HG03571 (cell line): ENCODE results near the gene POLR1E.
"Not testable (repeated sequence)": the region's sequence is repeated elsewhere in the genome, so short reads cannot be mapped to it uniquely, and the experiment has no call there.

Source experiments
- ATAC-seq: cut with Tn5 transposase; IDR thresholded peaks from one replicate; pipeline ENCODE4 v1.9.1; 2021; ENCODE audit not compliant: unreplicated experiment

Gene POLR1E

DNA sequence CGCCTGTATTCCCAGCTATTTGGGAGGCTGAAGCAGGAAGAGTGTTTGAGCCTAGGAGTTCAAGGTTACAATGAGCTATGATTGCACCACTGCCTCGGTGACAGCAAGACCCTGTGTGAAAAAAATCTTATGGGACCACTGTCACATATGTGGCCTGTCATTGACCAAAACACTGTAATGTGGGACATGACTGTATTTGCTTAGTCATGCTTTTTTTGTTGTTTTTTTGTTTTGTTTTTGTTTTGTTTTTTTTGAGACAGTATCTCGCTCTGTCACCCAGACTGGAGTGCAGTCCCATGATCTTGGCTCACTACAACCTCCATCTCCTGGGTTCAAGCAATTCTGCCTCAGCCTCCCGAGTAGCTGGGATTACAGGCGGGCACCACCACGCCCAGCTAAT lies 13.5 kb downstream of the POLR1E start:
- no peak for ATAC-seq

DNA sequence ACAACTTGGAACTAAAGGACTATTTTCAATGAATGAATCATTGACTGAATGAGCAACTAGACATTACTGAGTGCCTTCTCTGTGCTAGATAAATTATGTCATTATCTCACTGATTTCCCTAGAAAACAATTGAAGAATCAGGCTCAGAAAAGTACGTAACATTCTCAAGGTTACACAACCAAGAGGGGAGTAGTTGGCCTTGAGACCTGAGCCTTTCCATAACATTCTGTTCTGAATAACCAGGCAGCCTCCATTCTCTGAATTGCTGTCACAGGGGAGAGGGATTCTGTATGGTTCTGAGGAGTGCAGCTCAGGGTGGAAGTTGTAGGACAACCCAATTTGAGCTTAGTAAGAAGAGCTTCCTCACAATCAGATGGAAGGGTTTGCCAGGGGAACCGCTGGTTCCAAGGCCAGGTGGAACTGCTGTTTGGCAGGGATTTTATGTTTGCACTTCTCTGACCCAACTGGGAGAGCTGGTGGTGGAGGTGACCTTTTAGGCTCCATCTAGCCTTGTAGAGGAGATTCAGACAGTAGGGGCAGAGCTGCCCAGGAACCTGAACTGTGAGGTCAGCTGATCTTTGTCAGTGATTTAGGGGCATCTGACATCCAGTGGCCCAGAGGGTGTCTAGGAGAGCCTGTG lies 16.3 kb downstream of the POLR1E start:
- ATAC-seq = no peak

DNA sequence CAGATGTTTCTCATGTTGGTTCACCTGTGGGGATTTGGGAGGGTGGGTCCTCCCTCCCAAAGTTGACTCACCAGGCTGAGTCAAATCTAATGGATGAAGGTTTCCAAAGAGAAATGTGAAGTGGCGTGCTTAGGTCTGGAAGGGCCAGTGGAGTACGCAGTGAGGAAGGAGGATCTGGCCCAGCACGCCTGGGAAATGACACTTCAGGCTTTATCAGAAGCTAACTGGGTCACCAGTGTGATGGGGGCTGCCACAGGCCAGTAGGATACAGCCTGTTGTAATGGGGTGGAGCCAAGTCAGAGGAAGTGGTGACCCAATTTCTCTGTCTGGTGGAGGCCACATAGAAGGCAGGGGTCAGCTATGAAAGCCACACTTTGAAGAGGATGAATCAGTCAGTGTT lies 18.0 kb downstream of the POLR1E start:
- ATAC-seq = no peak

DNA sequence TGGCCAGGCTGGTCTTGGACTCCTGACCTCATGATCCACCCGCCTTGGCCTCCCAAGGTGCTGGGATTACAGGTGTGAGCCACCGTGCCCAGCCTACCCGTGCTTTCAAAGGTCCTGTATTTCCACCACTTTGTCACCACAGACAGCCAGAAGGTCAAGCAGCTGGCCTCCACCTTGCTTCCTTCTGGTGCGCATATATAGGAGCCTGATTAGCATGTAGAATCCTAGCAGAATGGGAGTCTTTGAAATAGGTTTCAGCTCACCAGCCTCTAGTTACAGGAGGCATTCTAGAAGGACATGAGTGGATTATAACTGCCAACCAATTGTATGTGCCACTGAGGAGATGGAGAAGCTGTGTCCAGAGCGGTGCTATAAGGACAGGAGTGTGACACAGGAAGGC lies 18.9 kb downstream of the POLR1E start:
- no peak for ATAC-seq

DNA sequence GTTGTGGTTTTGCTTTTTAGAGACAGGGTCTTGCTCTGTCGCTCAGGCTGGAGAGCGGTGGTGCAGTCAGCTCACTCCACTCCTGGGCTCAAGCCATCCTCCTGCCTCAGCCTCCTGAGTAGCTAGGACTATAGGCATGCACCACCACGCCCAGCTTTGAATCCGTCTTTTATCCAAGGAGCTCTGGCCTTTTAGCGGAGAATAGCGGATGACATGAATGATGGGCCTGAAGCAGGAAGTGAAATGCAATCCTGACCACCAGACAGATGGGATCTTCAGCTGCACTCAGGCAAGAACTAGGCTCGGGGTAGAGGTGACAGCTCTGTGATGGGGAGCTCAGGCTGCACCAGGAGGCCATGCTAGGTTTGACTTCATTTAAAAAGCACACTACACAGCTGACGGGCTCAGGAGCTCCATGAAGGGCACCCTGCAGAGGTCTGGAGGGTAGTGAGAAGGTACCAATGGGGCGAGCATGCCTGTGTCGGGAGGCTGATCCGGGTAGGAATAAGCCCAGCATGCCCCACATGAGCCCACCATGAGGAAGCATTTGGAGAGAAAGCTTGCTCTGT lies 21.9 kb downstream of the POLR1E start:
- ATAC-seq = no peak

DNA sequence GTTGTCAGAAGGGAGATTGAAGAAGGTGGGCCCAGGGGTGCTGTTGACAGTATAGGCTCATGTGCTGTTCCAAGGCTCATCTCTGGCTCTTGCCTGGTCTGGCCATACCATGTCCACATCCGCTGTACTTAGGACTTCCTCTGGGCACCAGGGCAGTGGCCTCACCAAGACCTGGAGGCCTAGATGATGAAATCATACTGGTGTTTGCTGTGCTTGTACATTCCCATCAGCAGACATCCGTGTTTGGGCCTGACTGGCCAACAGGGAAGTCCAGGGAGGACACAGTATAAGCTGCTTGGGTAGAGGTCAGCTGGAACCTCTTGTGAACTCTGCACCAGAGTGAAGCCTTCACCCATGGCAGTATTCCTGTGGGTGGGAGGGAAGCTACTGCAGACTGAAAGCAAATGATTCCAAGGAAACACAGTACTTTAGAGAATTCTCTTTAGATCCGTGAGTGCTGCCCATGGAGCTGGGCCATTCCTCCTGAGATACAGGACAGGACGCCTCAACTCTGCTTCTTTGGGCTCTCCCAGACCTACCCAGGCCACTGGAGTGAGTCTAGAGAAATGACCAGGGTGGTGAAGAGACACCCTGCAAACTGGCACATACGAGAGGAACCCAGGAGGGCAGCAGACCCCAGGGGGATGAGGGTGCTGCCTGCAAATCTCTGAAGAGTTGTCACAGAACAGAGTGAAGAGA lies 22.5 kb downstream of the POLR1E start:
- no peak for ATAC-seq

DNA sequence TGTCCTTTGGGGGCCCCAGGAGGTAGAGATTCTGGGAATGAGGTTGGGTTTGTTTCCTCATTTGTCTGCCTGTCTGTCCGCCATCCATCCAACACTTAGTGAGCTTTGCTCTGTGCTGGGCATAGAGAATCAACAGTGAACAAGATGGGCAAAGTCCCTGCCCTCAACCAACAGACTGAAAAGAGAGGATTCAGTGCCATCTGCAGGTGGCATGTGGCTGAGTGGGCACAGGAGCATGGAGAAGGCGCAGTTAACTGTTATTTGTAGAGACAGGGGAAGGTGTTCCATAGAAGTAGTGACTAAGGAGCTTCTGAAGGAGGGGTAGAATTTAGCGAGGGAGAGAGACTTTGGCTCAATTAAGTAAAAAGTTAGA lies 23.1 kb downstream of the POLR1E start:
- no peak for ATAC-seq

DNA sequence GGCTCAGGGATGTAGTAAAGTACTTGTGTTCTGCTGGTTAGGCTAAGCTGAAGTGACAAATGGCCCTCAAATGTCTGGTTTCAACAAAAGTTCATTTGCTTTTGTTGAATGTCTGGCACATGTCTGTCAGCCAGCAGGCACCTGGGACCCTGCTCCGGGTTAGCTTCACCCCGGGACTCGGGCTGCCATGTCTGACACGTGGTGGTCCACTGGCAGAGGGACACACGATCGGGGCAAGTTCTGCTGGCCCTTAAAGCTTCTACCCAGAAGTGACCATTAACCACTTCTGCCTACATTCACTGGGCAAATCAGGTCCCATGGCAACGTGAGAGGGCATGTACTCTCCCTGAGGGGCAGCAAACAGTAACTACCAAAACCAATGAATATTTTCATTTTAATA lies 23.8 kb downstream of the POLR1E start:
- no peak for ATAC-seq

DNA sequence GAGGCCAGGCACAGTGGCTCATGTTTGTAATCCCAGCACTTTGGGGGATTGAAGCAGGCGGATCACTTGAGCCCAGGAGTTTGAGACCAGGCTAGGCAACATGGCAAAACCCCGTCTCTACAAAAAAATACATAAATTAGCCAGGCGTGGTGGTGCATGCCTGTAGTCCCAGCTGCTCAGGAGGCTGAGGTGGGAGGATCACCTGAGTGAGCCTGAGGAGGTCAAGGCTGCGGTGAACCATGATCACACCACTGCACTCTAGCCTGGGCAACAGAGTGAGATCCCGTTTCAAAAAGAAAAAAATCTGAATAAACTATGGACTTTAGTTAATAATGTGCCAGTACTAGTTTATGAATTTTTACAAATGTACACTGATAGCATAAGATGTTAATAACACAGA lies 24.3 kb downstream of the POLR1E start:
- ATAC-seq = not testable (repeated sequence)

DNA sequence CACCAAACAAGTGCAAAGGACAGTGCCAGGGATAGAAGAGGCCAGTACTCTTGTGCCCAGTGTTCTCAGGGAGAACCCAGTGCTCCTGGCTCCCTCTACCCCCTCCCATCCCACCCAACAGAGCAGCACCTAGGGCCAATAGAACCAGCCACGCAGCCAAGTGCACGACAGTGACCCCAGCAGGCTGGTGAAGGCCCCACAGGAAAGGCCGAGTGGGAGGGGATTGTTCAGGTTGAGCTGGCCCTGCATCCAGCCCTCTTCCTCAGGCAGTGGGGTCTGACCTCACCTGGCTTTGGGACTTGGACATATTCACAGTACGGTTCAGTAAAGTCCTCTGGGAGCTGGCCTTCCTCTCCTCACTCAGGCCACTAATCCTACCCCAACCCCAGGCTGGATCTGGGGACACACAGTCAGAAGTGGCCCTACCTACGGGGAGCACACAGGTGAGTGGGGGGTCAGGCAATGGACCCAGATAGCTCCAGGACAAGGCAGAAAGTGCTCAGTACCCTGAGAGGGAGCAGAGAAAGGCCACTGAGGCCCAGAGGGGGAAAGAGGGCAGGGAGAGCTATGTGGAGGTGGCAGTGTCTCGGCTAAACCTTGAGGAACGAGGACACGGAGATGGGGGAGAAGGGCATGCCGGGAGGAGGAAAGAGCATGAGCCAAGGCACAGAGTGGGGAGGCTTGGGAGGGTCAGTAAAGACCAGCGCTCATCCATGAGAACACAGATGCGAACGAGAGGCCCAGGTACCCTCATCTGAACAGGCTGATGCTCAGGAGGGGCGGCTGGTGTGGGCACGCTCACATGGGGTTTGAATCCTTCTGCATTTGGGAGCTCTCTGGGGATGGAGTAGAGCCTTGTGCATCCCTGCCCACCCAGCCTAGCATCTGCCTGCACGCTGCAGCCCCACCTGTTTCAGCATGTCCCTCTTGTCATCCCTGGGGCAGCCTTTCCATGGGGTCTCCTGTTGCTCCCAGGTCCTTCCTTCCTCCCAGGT lies 25.6 kb downstream of the POLR1E start:
- ATAC-seq = no peak

DNA sequence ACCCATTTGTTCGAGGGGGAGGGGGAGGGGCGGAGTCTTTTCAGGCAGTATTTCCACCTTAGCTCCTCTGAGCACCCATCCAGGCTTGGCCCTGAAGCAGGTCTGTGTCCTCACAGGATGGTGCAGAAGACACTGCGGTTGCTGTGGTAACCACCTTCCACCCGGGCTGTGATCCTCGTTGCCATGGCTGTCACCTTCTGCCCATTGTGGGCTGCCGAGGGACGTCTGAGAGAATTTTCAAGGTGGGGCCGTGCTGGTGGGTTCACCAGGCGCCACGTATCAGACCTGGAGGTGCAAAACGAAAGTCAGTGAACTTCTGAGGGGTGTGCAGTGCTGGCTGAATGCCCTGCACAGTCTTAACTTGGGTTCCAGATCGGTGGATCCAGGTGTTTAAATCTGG lies 26.7 kb downstream of the POLR1E start:
- no peak for ATAC-seq

DNA sequence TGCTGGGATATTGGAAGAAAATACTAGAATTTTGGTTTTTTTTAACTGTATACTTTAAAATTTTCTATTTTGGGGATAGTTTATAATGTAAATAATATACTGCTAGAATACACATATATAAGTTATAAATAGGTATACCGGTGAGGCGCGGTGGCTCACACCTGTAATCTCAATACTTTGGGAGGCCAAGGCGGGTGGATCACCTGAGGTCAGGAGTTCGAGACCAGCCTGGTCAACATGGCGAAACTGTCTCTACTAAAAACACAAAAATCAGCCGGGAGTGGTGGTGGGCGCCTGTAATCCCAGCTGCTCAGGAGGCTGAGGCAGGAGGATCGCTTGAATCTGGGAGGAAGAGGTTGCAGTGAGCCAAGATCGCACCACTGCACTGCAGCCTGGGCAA lies 28.7 kb downstream of the POLR1E start:
- ATAC-seq = not testable (repeated sequence)

DNA sequence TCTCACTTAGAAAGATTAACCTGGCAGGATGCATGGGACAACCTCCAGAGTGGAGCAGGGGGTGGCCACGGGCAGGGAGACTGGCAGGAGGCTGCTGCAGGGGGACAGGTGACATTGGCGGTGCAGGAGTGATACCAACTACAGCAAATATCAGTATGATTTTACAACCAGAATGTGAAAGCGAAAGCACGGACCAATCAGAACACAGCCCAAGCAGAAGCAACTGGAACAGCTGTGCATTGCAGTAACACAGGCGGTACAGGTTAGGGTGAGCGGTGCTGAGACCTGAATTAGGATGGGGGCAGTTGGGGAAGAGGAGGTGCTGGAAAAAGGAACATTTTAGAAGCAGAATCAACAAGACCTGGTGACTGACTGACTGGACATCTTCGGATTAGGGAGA lies 29.3 kb downstream of the POLR1E start:
- ATAC-seq = no peak

DNA sequence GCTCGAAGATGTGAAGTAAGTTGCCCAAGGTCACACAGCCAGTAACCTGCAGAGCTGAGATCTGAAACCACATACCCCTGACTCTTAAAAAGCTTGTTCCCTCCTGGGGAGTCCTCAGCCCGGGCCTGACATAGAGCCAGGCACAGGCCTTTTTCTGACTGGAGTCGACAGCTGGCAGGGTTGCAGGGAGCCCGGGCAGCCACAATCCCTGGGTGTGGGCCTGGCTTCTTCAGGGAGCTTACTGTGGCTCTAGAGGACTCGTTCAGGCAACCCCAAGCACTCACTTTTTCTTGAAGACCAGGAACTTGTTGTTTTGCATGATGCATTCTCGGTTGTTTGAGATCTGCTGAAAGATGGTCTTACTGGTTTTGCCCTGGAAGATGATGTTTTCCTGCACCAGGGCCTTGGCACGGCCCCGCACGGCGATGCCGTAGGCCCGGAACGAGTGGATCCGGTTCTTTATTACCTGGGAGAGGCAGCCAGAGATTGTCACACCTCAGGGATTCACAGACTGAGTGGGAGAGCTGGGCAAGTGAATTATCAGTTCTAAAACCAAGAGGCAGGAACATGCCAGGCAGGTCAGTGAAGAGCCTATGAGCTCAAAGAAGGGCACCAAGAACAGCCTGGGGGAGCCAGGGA lies 30.0 kb downstream of the POLR1E start:
- no peak for ATAC-seq

DNA sequence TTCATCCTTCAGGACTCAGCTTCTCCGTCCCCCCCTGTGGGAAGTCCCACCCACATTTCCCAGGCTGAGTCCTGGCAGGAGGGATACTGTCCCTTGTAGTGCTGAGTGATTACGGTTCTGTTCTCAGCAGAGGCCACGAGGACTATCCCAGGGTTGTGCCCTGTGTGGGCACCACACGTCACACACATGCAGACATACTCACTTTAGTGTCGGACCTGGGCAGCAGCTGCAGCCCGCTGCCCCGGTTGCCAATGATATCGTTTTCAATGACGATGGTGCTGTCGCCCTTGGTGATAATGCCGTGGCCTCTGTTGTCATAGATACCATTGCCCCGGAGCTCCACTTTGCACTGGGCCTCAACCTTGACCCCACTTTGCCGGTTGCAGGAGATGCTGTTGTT lies 32.2 kb downstream of the POLR1E start:
- no peak for ATAC-seq

DNA sequence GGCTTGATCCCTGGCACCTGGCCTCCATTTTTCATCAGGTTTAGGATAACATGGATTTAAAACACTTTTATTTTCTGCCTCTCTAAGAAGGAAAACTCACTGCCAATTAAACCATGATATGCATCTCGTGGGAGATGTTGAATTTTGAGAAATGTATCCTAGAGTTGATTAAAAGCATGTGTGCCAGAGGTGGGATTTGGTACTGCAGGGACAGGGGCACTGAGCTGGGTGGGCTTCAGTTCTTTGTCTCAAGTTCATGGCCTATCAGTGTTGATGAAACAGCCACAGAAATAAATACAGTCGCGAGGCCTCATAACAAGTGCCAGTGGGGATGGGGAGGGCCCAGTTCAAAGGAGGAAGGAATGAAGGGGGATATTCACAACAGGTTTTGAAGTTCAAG lies 34.9 kb downstream of the POLR1E start:
- ATAC-seq = no peak

DNA sequence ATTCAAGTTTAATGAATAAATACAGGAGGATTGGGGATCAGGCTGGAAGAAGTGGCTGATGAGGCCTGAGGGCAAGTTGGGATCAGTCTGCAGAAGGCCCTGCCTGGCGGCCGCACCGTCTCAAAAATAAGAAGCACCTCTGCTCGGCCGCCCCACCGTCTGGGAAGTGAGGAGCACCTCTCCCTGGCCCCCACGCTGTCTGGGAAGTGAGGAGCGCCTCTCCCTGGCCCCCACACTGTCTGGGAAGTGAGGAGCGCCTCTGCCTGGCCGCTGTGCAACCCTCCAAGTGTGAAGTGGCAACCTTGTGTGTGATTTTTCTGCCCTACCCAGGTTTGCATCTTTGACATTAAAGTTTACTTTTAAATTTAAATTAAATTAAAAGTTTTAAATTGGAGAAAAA lies 35.4 kb downstream of the POLR1E start:
- no peak for ATAC-seq

DNA sequence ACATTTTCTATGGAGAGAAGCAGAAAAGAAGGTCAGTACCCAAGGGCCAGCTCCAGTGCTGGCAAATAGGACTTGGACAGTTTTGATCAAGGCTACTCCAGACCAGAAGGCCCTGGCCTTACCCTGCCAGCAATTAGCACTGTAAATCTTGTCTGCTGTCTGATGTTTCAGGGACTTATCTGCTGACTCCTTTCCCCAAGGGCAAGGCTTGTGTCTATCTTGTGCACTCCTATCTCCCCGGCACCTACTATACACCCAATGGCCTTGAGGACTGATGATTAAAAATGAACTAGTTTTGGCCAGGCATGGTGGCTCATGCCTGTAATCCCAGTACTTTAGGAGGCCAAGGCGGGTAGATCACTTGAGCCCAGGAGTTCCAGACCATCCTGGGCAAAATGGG lies 37.2 kb downstream of the POLR1E start:
- no peak for ATAC-seq

DNA sequence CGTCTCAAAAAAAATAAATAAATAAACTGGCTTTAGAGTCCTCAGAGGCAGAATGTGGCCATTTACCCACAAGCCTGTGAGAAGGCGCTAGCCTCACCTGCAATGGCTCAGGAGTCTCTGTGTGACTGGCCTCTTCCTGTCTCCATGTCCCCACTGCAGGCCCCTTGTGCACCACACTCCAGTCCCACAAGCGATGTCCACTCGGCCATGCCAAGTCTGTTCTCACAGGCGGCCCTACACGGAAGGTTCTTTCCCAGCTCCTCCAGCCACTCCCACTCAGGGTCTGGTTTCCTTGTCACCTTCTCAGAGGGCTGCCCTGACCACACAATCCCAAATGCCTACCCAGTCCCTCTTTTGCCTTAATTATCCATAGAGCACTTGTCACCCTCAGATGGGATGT lies 38.2 kb downstream of the POLR1E start:
- no peak for ATAC-seq

DNA sequence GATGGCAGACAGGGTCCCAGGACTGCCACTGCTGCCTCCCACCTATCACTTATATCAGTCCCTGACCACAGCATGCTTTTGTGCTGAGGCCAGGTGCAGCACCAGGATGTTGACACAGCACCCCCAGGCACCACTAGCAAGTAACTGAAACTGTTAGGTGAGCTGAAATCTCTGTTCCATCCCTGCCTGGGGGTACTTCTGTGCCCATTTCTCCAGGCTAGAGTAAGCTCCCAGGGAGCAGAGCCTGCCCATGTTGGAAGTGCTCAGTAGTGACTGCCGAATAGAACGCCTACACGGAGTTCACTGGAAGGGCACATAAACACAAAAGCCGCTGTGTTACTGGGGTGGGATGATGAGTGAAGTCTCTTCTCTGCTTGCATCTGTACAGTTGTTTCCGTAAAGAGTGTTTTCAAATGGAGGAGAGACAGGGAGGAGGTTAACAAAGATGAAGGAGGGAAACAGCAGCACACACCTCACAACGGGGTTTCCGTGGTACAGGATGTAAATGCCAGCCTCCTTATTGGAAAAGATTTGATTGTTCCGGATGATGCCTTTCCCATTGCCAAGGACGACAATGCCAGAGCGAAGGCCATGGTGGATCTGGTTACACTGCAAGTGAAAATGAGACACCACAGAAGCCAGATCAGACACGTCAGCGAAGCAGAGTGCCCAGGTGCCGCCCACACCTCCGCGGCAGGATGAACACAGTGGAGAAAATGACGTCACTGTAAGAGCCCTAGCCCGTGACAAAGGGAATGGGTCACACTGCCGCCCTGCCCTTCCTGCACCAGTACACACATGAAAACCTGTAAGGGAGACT lies 43.1 kb downstream of the POLR1E start:
- ATAC-seq = no peak
